IMR-90 (cell line): ENCODE measurements around the gene ZDHHC7. TPM values are rescaled to one million over a fixed set of nuclear protein-coding genes. Genes with fewer than 3 reads are reported as not detected.

Source experiments
- ATAC-seq: fragments of 200-7000 bp; cut with Tn5 transposase; 2 replicates; pipeline ENCODE4 v1.9.1; 2020; ENCODE audit warnings: low read depth, mild to moderate bottlenecking, moderate library complexity
- BruUV-seq: library from RNA; stranded (reverse); fragments of 400-500 nt; replicated peaks from 2 replicates; lab custom pipeline; 2021; lab: Mats Ljungman, UMichigan
- CTCF ChIA-PET: fragments of 300-600 bp; formaldehyde crosslinking; extraction: SDS; loops from one replicate; lab custom pipeline; 2021; ENCODE audit warnings: antibody characterized with exemption; lab: Yijun Ruan, JAX
- POLR2A ChIA-PET: fragments of 300-600 bp; sonication (Branson Sonifier 250); formaldehyde crosslinking; loops from one replicate; lab custom pipeline; 2022; ENCODE audit warnings: antibody characterized with exemption; ENCODE audit not compliant: unreplicated experiment; lab: Charles Lee
- DNase-seq: peaks from one replicate; pipeline ENCODE4 v3.0.0; 2013
- H2AFZ ChIP-seq: replicated peaks from 2 replicates; pipeline ENCODE3; 2013; ENCODE audit warnings: low read length, mild to moderate bottlenecking; ENCODE audit not compliant: poor library complexity
- H2AK5ac ChIP-seq: 2 replicates; pipeline ENCODE4 v1.6.1; 2013; ENCODE audit warnings: low read depth, low read length, inconsistent platforms
- H2AK9ac ChIP-seq: replicated peaks from 2 replicates; pipeline ENCODE3; 2013; ENCODE audit warnings: mild to moderate bottlenecking, low read depth, low read length, moderate library complexity; ENCODE audit not compliant: poor library complexity
- H2BK120ac ChIP-seq: 2 replicates; pipeline ENCODE4 v1.6.1; 2013; ENCODE audit warnings: low read depth, low read length, inconsistent platforms
- H2BK15ac ChIP-seq: 3 replicates; pipeline ENCODE4 v1.6.1; 2013; ENCODE audit warnings: low read depth, low read length, inconsistent platforms
- H2BK20ac ChIP-seq: 2 replicates; pipeline ENCODE4 v1.6.1; 2013; ENCODE audit warnings: low read depth, mild to moderate bottlenecking, inconsistent platforms, low read length, moderate library complexity
- H2BK5ac ChIP-seq: 2 replicates; pipeline ENCODE4 v1.6.1; 2013; ENCODE audit warnings: mild to moderate bottlenecking, low read depth, low read length, inconsistent platforms; ENCODE audit not compliant: poor library complexity, severe bottlenecking
- H3K14ac ChIP-seq: replicated peaks from 2 replicates; pipeline ENCODE4 v1.6.1; 2013; ENCODE audit warnings: low read depth, low read length, inconsistent platforms
- H3K18ac ChIP-seq: 2 replicates; pipeline ENCODE4 v1.6.1; 2013; ENCODE audit warnings: low read depth, low read length, control low read depth
- H3K23ac ChIP-seq: 2 replicates; pipeline ENCODE4 v1.6.1; 2013; ENCODE audit warnings: low read depth, low read length, inconsistent platforms
- H3K27ac ChIP-seq: 2 replicates; pipeline ENCODE4 v1.5.1; 2013; ENCODE audit warnings: mild to moderate bottlenecking, control low read depth, low read length; ENCODE audit not compliant: insufficient read depth
- H3K27me3 ChIP-seq: 2 replicates; pipeline ENCODE4 v1.6.1; 2013; ENCODE audit warnings: low read length; ENCODE audit not compliant: control insufficient read depth, insufficient read depth
- H3K36me3 ChIP-seq: 2 replicates; pipeline ENCODE4 v1.6.1; 2013; ENCODE audit warnings: low read length, mixed read lengths; ENCODE audit not compliant: control insufficient read depth, insufficient read depth
- H3K4ac ChIP-seq: 2 replicates; pipeline ENCODE4 v1.6.1; 2013; ENCODE audit warnings: low read depth, low read length, inconsistent platforms
- H3K4me1 ChIP-seq: 2 replicates; pipeline ENCODE4 v1.6.1; 2013; ENCODE audit warnings: low read length, mixed read lengths; ENCODE audit not compliant: control insufficient read depth, insufficient read depth
- H3K4me2 ChIP-seq: 2 replicates; pipeline ENCODE4 v1.6.1; 2013; ENCODE audit warnings: low read depth, mild to moderate bottlenecking, control low read depth, low read length, moderate library complexity
- H3K4me3 ChIP-seq: 2 replicates; pipeline ENCODE4 v1.5.1; 2013; ENCODE audit warnings: low read depth, mild to moderate bottlenecking, control low read depth, low read length, moderate library complexity; ENCODE audit not compliant: insufficient read depth
- H3K56ac ChIP-seq: 2 replicates; pipeline ENCODE4 v1.6.1; 2013; ENCODE audit warnings: low read length, inconsistent platforms; ENCODE audit not compliant: insufficient read depth; ENCODE audit errors: extremely low read depth
- H3K79me1 ChIP-seq, 2 experiments: 2 replicates each; pipeline ENCODE4 v1.6.1; 2013; ENCODE audit warnings: low read length in 2 of 2, inconsistent platforms in 1 of 2, low read depth in 1 of 2
- H3K9ac ChIP-seq: 2 replicates; pipeline ENCODE4 v1.6.1; 2013; ENCODE audit warnings: low read depth, low read length, control low read depth
- H3K9me1 ChIP-seq: 2 replicates; pipeline ENCODE4 v1.6.1; 2013; ENCODE audit warnings: low read length, inconsistent platforms; ENCODE audit not compliant: insufficient read depth
- H3K9me3 ChIP-seq: 2 replicates; pipeline ENCODE4 v1.6.1; 2013; ENCODE audit warnings: low read length; ENCODE audit not compliant: control insufficient read depth, insufficient read depth
- H4K20me1 ChIP-seq: 2 replicates; pipeline ENCODE4 v1.6.1; 2013; ENCODE audit warnings: low read length, inconsistent platforms; ENCODE audit not compliant: insufficient read depth
- H4K5ac ChIP-seq: 2 replicates; pipeline ENCODE4 v1.6.1; 2013; ENCODE audit warnings: mild to moderate bottlenecking, low read depth, low read length, control low read depth
- H4K8ac ChIP-seq, 2 experiments: 2 replicates each; pipeline ENCODE4 v1.6.1; 2013; ENCODE audit warnings: low read depth in 2 of 2, low read length in 2 of 2, control low read depth in 1 of 2, inconsistent platforms in 1 of 2
- H4K91ac ChIP-seq: 2 replicates; pipeline ENCODE4 v1.6.1; 2013; ENCODE audit warnings: low read depth, low read length, inconsistent platforms; ENCODE audit not compliant: insufficient read depth
- CEBPB ChIP-seq: IDR thresholded peaks from 2 replicates; pipeline ENCODE4 v1.6.1; 2012; ENCODE audit warnings: low read depth, low read length, improper control_type of control experiment
- FOS ChIP-seq: fragments of 150-350 bp; IDR thresholded peaks from 2 replicates; pipeline ENCODE4 v1.6.1; 2016; ENCODE audit warnings: low read depth, low read length
- MAZ ChIP-seq: IDR thresholded peaks from 2 replicates; pipeline ENCODE4 v1.6.1; 2012; ENCODE audit warnings: low read depth, mild to moderate bottlenecking, low read length, improper control_type of control experiment, moderate library complexity, borderline replicate concordance
- MXI1 ChIP-seq: IDR thresholded peaks from 2 replicates; pipeline ENCODE4 v1.6.1; 2012; ENCODE audit warnings: low read depth, mild to moderate bottlenecking, low read length, moderate library complexity, borderline replicate concordance
- NFE2L2 ChIP-seq: fragments of 150-350 bp; IDR thresholded peaks from 2 replicates; pipeline ENCODE4 v1.6.1; 2016; ENCODE audit warnings: low read depth, mild to moderate bottlenecking, low read length
- RAD21 ChIP-seq: IDR thresholded peaks from 2 replicates; pipeline ENCODE4 v1.6.1; 2012; ENCODE audit warnings: low read length, improper control_type of control experiment
- RCOR1 ChIP-seq: IDR thresholded peaks from 2 replicates; pipeline ENCODE4 v1.6.1; 2012; ENCODE audit warnings: mild to moderate bottlenecking, low read length, improper control_type of control experiment; ENCODE audit not compliant: insufficient replicate concordance
- whole genome bisulfite sequencing, 2 experiments: methylation state at CpG; one replicate each; pipeline versions ENCODE4 v1.1.5 to v1.1.7; 2013; ENCODE audit warnings: missing lambda C conversion rate in 2 of 2; ENCODE audit not compliant: insufficient read length in 1 of 2; ENCODE audit errors: extremely low coverage in 2 of 2; 5-methylcytosine and 5-hydroxymethylcytosine counted together
- dilution Hi-C: fragments of 300-500 bp; cut with HindIII; formaldehyde crosslinking; loops from one replicate; pipeline ENCODE4 v1.14.3; 2018; ENCODE audit warnings: low sequenced_read_pairs; ENCODE audit not compliant: unreplicated experiment
- in situ Hi-C: fragments of 300-500 bp; cut with MboI; formaldehyde crosslinking; loops from 3 replicates; pipeline ENCODE4 v1.14.3; 2019; ENCODE audit warnings: low sequenced_read_pairs, inconsistent platforms, mixed read lengths
- intact Hi-C: fragments of 100-400 bp; cut with micrococcal nuclease; formaldehyde crosslinking; loops from 2 replicates; pipeline ENCODE4 v1.10.0; 2022
- polyA plus RNA-seq, 3 experiments: library from polyadenylated mRNA; depleted of rRNA; stranded (reverse); fragments of >200 nt; gene quantifications; 2 replicates each; pipeline ENCODE4 v1.2.3, GENCODE V29; 2012; ENCODE audit warnings: low replicate concordance in 1 of 3
- total RNA-seq: library from RNA; depleted of rRNA; stranded (reverse); fragments of >200 nt; gene quantifications from 2 replicates; pipeline ENCODE4 v1.2.3, GENCODE V29; 2012
- TF ChIP-seq, protein P1 (sequence below): fragments of 150-350 bp; IDR thresholded peaks from 2 replicates; pipeline ENCODE4 v1.6.1; 2017; ENCODE audit warnings: mild to moderate bottlenecking, antibody characterized with exemption, low read length, low read depth

Gene ZDHHC7
- total and polyA plus RNA-seq, 2 of the 4 experiments (the other 2 are of a cell fraction), result 80.1 to 97.1 TPM

DNA sequence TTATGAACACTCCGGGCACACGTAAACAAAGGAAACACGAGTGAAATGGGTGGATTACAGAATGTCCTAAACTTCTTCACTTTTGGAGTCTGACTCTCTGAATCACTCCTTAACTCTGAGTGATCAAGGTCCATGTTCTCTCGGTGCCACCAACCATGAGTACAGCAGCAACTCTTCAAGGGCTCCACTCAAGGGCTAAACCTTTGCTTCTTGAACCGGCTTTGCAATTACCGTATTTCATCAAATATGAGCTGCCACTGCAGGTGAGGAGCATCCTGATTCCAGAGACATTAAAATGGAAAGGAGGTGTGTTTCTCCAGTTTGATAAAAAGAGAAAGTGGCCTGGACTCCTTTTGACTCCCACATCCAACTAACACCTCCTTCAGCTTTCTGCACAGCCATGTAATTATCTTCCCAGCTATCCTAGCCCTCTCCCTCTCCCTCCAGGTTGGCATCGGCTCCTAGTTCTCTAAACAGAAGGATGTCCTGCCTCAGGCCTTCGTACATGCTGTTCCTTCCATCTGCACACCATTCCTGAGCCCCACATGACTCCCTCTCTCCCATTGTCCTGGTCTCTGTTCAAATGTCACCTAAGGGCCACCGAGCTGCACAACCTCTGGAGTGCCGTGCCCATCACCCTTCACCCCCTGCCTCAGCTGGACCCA lies 61.4 kb downstream of the ZDHHC7 start (continued):
- no peak for TF ChIP-seq MXI1

DNA sequence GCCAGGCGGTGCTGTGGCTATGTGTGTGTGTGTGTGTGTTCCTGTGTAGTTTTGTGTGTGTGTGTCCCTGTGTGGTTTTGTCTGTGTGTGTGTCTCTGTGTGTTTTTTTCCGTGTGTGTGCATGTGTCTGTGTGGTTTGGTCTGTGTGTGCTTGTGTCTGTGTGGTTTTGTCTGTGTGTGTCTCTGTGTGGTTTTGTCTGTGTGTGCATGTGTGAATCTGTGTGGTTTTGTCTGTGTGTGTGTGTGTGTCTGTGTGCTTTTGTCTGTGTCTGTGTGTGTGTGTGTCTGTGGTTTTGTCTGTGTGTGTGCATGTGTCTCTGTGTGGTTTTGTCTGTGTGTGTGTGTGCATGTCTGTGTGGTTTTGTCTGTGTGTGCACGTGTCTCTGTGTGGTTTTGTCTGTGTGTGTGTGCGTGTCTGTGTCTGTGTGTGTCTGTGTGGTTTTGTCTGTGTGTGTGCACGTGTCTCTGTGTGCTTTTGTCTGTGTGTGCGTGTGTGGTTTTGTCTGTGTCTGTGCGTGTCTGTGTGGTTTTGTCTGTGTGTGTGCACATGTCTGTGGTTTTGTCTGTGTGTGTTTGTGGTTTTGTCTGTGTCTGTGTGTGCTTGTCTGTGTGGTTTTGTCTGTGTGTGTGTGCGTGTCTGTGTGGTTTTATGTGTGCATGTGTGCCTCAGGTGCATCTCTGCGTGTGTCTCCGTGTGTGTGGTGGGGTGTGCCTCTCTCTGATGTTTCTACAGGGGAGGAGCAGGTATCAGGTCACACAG lies 62.3 kb downstream of the ZDHHC7 start:
- Histone ChIP-seq H3K18ac (no peak overlapping the region), H3K79me1 (no peaks in the 10 kb centered on the region), H4K8ac (no peak overlapping the region), H3K4ac (no peak overlapping the region), H3K36me3 (no peaks in the 10 kb centered on the region), H3K27me3 (no peaks in the 10 kb centered on the region), H3K27ac (no peak overlapping the region), H3K9me3 (no peaks in the 10 kb centered on the region), H3K56ac (no peak overlapping the region), H3K9me1 (peaks cover 4% of the 10 kb centered on the region; the same call in 1 of the 2 replicates), H4K5ac (no peak overlapping the region), H3K4me2 (no peak overlapping the region), H2BK15ac (no peak overlapping the region), H4K20me1 (no peaks in the 10 kb centered on the region), H3K23ac (peak overlapping the region; percentile 24), H2AK5ac (peak overlapping the region; percentile 40; the same call in 1 of the 2 replicates), H3K14ac (0 out of 2 replicates have a peak overlapping the region, but pooled peaks have one; percentile 24), H2BK5ac (no peak overlapping the region), H3K4me3 (no peak overlapping the region), H2AK9ac (no peak overlapping the region), H3K9ac (no peak overlapping the region), H2AFZ (peak overlapping the region; percentile 58), H2BK120ac (no peak overlapping the region), H4K91ac (no peak overlapping the region), H2BK20ac (no peak overlapping the region), H3K4me1 (peaks cover 7% of the 10 kb centered on the region; the same call in 1 of the 2 replicates)
- DNase-seq, result no peak
- intact Hi-C loops (no loop called here), dilution Hi-C loops (no loop called here), in situ Hi-C loops (no loop called here)
- BruUV-seq, result no TSS peak
- ATAC-seq, result no peak
- CTCF ChIA-PET, result interaction anchor here (0.7 kb wide), 1 partner anchor 195 kb away, joined by 3 read pairs; no protein-coding TSS in a partner anchor
- POLR2A ChIA-PET, result no interaction called here
- WGBS, 2 experiments, result no CpG with 5 or more reads among the region's 10 CpGs
- TF ChIP-seq RAD21 (no peak), FOS (no peak), NFE2L2 (no peak), MAZ (no peak), CEBPB (no peak), RCOR1 (no peak)
- TF ChIP-seq, protein P1, sequence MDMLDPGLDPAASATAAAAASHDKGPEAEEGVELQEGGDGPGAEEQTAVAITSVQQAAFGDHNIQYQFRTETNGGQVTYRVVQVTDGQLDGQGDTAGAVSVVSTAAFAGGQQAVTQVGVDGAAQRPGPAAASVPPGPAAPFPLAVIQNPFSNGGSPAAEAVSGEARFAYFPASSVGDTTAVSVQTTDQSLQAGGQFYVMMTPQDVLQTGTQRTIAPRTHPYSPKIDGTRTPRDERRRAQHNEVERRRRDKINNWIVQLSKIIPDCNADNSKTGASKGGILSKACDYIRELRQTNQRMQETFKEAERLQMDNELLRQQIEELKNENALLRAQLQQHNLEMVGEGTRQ, result no peak
